Small intestine (tissue), 7 donors: ENCODE results near the gene SEC61A2. TPM values are rescaled to one million over a fixed set of nuclear protein-coding genes. Genes with fewer than 3 reads are reported as not detected.

ENCODE experiments used
- DNase-seq, 2 donors: peaks; one replicate each; pipeline versions ENCODE4 v3.0.0 to v3.0.0-alpha.2; 2013
- FAIRE-seq: peaks from 2 replicates; lab custom pipeline; 2012; peaks lifted over from hg19 to GRCh38; lab: Jason Lieb, UNC
- H3K27ac ChIP-seq, 3 donors: one replicate each; pipeline ENCODE4 v1.5.1; 2013; ENCODE audit warnings: low read length in 2 of 3, mild to moderate bottlenecking in 2 of 3, control low read depth in 1 of 3, inconsistent platforms in 1 of 3, low read depth in 1 of 3, moderate library complexity in 1 of 3
- H3K27me3 ChIP-seq, 3 donors: one replicate each; pipeline ENCODE4 v1.6.1; 2013; ENCODE audit warnings: low read length in 3 of 3, inconsistent platforms in 1 of 3; ENCODE audit not compliant: control insufficient read depth in 3 of 3, insufficient read depth in 3 of 3
- H3K36me3 ChIP-seq, 3 donors: one replicate each; pipeline ENCODE4 v1.6.1; 2013; ENCODE audit warnings: low read length in 3 of 3, inconsistent platforms in 1 of 3, low read depth in 1 of 3, mild to moderate bottlenecking in 1 of 3, moderate library complexity in 1 of 3; ENCODE audit not compliant: control insufficient read depth in 3 of 3, insufficient read depth in 2 of 3
- H3K4me1 ChIP-seq, 3 donors: one replicate each; pipeline ENCODE4 v1.6.1; 2013; ENCODE audit warnings: low read length in 2 of 3, inconsistent platforms in 1 of 3, low read depth in 1 of 3, mild to moderate bottlenecking in 1 of 3, moderate library complexity in 1 of 3; ENCODE audit not compliant: control insufficient read depth in 3 of 3, insufficient read depth in 2 of 3
- H3K4me3 ChIP-seq, 3 donors: one replicate each; pipeline ENCODE4 v1.5.1; 2013; ENCODE audit warnings: low read length in 3 of 3, control low read depth in 1 of 3, inconsistent platforms in 1 of 3, low read depth in 1 of 3, mild to moderate bottlenecking in 1 of 3, moderate library complexity in 1 of 3
- H3K9me3 ChIP-seq, 2 donors: one replicate each; pipeline ENCODE4 v1.6.1; 2013; ENCODE audit warnings: low read depth in 1 of 2, low read length in 1 of 2; ENCODE audit not compliant: control insufficient read depth in 2 of 2, insufficient read depth in 1 of 2
- WGBS, 3 donors: extraction: QIAGEN DNeasy Blood & Tissue Kit; methylation state at CpG; one replicate each; pipeline ENCODE4 v1.1.7; 2013; 5-methylcytosine and 5-hydroxymethylcytosine counted together
- polyA plus RNA-seq, 4 donors: library from polyadenylated mRNA; stranded (reverse) in 3 of 4; unstranded in 1 of 4; fragments of 200-250 nt in 3 of 4; fragments of 120-200 nt in 1 of 4; gene quantifications; one replicate each; pipeline versions ENCODE4 v1.2.1 to v1.2.3, GENCODE V29; 2013
- donor health status: healthy with polysubstance abuse.
- donor health status: control.
- donor health status: control.
- donor health status: Bipolar disorder and iron deficiency.
- donor health status: healthy.

The SEC61A2 gene
- polyA plus RNA-seq, 4 donors = 1.4 to 7.4 (median 2.8) TPM

DNA sequence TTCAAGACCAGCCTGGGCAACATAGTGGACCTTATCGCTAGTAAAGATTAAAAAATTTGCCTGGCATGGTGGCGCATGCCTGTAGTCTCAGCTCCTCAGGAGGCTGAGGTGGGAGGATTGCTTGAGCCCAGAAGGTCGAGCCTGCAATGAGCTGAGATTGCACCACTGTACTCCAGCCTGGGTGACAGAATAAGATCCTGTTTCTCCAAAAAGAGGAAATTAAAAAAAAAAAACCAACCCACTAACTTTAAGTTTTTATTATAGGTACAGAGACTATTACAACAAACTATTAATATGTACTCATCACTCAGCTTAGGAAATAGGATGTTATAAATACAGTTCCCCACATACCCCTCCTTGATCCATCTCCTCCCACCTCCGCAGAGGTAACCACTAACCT, 30.5 kb upstream of the SEC61A2 start:
- Histone ChIP-seq H3K4me1 (no peaks in the 10 kb centered on the region), H3K36me3 (peaks cover 2 to 42% (median 10%) of the 10 kb centered on the region in 3 donors), H3K4me3 (no peak overlapping the region), H3K27ac (no peak overlapping the region), H3K27me3 (no peaks in the 10 kb centered on the region), H3K9me3 (no peaks in the 10 kb centered on the region)
- DNase-seq = no peak
- FAIRE-seq = no peak
- 92 to 98% (median 95%) methylated on average over 4 of the region's 4 CpGs for WGBS, 3 donors

DNA sequence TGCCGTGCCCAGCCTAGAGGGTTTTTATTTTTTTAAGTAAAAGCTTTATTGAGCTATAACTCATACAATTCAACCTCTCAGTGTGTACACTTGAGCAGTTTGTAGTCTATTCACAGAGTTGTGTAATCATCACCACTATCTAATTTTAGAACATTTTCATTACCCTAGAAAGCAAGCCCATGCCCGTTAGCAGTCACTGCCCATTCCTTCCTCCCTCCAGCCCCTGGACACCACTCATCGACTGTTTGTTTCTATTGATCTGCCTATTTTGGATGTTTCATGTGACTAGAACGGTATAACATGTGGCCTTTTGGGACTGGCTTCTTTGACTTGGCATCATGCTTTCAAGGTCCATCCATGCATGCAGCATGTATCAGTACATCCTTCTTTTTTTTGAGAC, 25.7 kb upstream of the SEC61A2 start:
- FAIRE-seq = no peak
- Histone ChIP-seq H3K4me3 (no peak overlapping the region), H3K4me1 (no peaks in the 10 kb centered on the region)

DNA sequence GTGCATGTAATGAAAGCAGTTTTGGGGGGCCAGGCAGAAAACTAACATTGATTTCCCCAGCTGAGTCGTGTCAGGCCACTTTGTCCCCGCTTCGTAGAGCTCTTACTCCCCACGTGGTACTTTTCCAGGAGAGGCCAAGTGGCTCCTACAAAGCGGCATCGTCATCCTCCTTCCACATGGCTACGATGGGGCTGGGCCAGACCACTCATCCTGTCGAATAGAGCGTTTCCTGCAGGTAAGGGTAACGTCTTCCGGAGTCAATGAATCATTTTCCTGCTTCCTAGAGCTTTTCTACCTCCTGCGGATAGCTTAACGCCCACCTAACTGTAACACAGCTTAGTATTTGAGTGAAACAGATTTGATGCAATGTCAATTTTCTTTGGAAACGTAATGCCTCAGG, 21.7 kb upstream of the SEC61A2 start:
- H3K36me3 ChIP-seq = peaks cover 3 to 51% (median 16%) of the 10 kb centered on the region in 3 donors
- H3K4me3 ChIP-seq = no peak overlapping the region
- FAIRE-seq = no peak
- H3K27me3 ChIP-seq = no peaks in the 10 kb centered on the region
- 84 to 91% (median 90%) methylated on average over 14 of the region's 14 CpGs for WGBS, 3 donors
- H3K27ac ChIP-seq = no peak overlapping the region
- H3K9me3 ChIP-seq = no peaks in the 10 kb centered on the region
- no peaks in the 10 kb centered on the region for H3K4me1 ChIP-seq
- no peak for DNase-seq

More for the DNA sequence above, 25.7 kb upstream of the SEC61A2 start:
- no peaks in the 10 kb centered on the region for H3K27me3 ChIP-seq
- 93 to 96% (median 93%) methylated on average over 4 of the region's 4 CpGs for WGBS, 3 donors
- no peaks in the 10 kb centered on the region for H3K9me3 ChIP-seq
- no peak overlapping the region for H3K27ac ChIP-seq
- H3K36me3 ChIP-seq = peaks cover 3 to 60% (median 19%) of the 10 kb centered on the region in 3 donors
- DNase-seq = no peak

DNA sequence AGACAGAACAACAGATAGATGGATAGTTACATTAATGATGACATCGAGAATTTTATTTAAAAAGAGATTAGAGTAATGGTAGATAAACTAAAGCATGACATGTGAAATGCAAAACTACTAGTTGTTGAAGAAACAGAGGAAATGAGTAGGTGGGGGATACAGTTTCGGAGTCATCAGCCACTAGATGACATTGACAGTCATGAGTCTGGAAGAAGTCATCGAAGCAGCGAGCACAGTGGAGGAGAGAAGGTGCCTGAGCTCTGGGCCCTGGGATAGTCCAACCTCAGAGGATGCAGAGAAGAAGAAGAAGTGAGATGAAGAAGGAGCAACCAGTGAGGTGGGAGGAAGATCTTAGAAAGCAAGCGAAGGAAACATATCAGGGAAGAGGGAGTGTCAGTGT, 20.2 kb upstream of the SEC61A2 start:
- Histone ChIP-seq H3K9me3 (no peaks in the 10 kb centered on the region), H3K4me1 (no peaks in the 10 kb centered on the region), H3K36me3 (peaks cover 5 to 52% (median 10%) of the 10 kb centered on the region in 3 donors), H3K4me3 (no peak overlapping the region), H3K27ac (no peak overlapping the region), H3K27me3 (no peaks in the 10 kb centered on the region)
- 95 to 99% (median 95%) methylated on average over 5 of the region's 5 CpGs for WGBS, 3 donors
- DNase-seq = no peak
- FAIRE-seq = no peak

DNA sequence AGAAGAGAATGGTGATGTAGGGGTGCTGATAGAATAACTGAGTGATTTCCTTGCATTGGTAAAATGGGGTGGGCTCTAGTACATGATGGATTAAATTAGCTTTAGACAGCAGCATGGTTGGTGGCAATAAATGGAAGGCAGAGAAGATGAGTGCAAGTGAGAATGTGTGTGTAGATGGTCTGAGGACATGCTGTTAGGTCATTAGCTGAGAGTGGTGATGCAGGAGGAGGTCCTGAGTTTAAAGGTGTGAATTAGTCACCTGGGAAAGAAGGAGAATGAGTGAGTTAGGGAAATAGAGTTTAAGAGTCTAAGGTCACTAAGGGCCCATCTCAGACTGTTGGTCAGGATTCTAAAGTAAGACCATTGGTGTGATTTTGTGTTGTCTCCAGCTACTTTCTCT, 17.9 kb upstream of the SEC61A2 start:
- DNase-seq (no peak), FAIRE-seq (no peak)
- H3K4me1 ChIP-seq = no peaks in the 10 kb centered on the region
- H3K27ac ChIP-seq = no peak overlapping the region
- peaks cover 4 to 37% (median 4%) of the 10 kb centered on the region in 3 donors for H3K36me3 ChIP-seq
- H3K27me3 ChIP-seq = no peaks in the 10 kb centered on the region
- no peaks in the 10 kb centered on the region for H3K9me3 ChIP-seq
- H3K4me3 ChIP-seq = no peak overlapping the region

DNA sequence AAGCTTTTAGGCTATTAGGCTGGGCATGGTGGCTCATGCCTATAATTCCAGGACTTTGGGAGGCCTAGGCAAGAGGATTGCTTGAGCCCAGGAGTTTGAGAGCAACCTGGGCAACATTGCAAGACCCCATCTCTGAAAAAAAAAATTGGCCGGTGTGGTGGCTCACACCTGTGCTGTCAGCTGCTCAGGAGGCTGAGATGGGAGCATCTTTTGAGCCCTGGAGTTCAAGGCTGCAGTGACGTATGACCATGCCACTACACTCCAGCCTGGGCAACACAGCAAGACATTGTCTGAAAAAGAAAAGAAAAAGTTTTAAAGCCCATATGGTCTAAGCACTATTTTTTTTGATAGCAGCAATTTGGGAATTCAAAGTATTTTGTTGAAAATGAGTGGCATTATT, 15.8 kb upstream of the SEC61A2 start:
- FAIRE-seq (no peak), DNase-seq (no peak)
- Histone ChIP-seq H3K4me1 (no peaks in the 10 kb centered on the region), H3K4me3 (no peak overlapping the region), H3K27me3 (no peaks in the 10 kb centered on the region), H3K9me3 (no peaks in the 10 kb centered on the region), H3K36me3 (peaks cover 0 to 39% (median 4%) of the 10 kb centered on the region in 3 donors), H3K27ac (peak overlapping the region in 1 of 3 donors; percentile 9)
- 90 to 95% (median 94%) methylated on average over 2 of the region's 2 CpGs for WGBS, 3 donors

DNA sequence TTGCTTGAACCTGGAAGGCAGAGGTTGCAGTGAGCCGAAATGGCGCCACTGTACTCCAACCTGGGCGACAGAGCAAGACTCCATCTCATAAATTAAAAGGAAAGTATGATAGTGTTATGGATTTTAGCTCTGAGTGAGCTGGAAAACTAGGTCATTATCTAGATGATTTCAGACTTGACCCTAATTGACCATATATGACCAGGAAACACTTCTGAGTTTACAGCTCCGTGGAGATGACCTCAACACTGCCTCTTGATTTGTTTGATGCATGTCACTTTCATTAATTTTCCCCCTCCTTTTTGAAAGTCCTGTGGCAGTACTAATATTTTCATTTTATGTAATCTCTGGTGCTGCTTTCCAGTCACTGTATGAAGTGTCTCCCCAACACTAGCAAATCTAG, 7.8 kb upstream of the SEC61A2 start:
- WGBS, 3 donors = 75 to 83% (median 77%) methylated on average over 4 of the region's 4 CpGs

DNA sequence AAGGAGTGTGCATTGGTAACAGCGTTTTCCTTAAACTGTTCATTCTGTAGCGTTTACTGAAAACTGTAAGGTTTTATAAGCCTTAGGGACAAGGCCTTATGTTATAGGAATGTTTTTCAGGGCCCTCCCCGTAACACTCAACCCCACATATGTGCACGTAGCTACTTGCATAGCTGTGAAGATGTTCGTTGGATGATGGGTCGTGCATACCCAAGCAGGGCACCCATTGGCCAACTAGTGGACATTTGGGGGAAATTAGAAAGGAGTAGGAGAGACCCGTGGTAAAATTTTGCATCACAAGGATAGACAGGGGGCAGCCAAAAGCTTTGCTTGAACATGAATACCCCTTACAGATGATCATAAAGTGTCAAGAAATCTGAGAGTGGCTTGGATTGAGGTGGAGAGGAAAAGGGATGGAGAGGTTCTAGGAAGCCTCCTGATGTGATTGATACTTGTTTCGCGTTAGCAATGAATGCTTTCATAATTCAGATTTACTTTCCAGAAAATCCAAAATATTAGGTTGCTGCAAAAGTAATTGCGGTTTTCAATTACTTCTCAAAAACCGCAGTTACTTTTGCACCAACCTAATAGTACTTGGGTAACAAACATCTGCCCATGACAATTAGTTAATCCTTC, 878 bp downstream of the SEC61A2 start:
- peak overlapping the region in 1 of 3 donors; percentile 67 for H3K27ac ChIP-seq

More for the DNA sequence above, 7.8 kb upstream of the SEC61A2 start:
- Histone ChIP-seq H3K9me3 (no peaks in the 10 kb centered on the region), H3K27ac (no peak overlapping the region), H3K4me1 (no peaks in the 10 kb centered on the region), H3K27me3 (no peaks in the 10 kb centered on the region), H3K4me3 (no peak overlapping the region), H3K36me3 (peaks cover 0 to 38% (median 3%) of the 10 kb centered on the region in 3 donors)
- no peak for DNase-seq
- FAIRE-seq = no peak

DNA sequence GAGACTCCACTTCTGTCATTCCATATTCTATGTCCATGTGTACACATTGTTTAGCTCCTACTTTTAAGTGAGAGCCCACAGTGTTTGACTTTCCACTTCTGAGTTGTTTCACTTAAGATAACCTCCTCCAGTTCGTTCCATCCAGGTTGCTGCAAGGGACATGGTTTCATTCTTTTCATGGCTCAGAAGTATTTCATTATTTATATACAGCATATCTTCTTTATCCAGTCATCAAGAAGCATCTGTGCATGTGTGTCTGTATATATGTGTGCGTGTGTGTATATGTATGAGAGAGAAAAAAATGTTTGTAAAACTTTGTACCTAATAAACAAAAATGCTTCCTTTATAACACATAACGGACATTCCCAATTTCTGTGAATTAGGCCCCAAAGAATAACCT, 6.2 kb downstream of the SEC61A2 start:
- Histone ChIP-seq H3K4me3 (no peak overlapping the region), H3K9me3 (no peaks in the 10 kb centered on the region), H3K36me3 (peaks cover 2 to 30% (median 10%) of the 10 kb centered on the region in 3 donors), H3K27me3 (no peaks in the 10 kb centered on the region), H3K27ac (no peak overlapping the region), H3K4me1 (no peaks in the 10 kb centered on the region)
- DNase-seq = no peak
- FAIRE-seq = no peak
- WGBS, 3 donors = 81 to 89% (median 85%) methylated on average over 3 of the region's 3 CpGs

More for the DNA sequence above, 878 bp downstream of the SEC61A2 start:
- WGBS, 3 donors = 29 to 32% (median 32%) methylated on average over 11 of the region's 11 CpGs
- DNase-seq = peak; percentile 17 to 38
- H3K4me1 ChIP-seq = peaks cover 0 to 3% (median 0%) of the 10 kb centered on the region in 3 donors
- FAIRE-seq = no peak
- peaks cover 0 to 13% (median 2%) of the 10 kb centered on the region in 3 donors for H3K36me3 ChIP-seq
- H3K27me3 ChIP-seq = no peaks in the 10 kb centered on the region
- H3K9me3 ChIP-seq = peaks cover 0 to 4% of the 10 kb centered on the region in 2 donors
- H3K4me3 ChIP-seq = peak overlapping the region; percentile 62 to 98 (median 66)
